Effector CD8-positive, alpha-beta T cell (primary cell): ENCODE measurements around the gene ASPSCR1.
"Not testable (repeated sequence)": the region's sequence is repeated elsewhere in the genome, so short reads cannot be mapped to it uniquely, and the experiment has no call there.

Experiments used
- DNase-seq: peaks from one replicate; lab custom pipeline; 2025; lab: John Stamatoyannopoulos, UW

Gene ASPSCR1

GRCh38 chr17:82023447-82024241 is 46.2 kb downstream of the ASPSCR1 start:
- DNase-seq, result no peak

- DNase-seq, result no peak
These were observed 47.4 kb downstream of the ASPSCR1 start for GRCh38 chr17:82024859-82025258.

GRCh38 chr17:82025401-82026107 is 48.1 kb downstream of the ASPSCR1 start:
- DNase-seq, result no peak

GRCh38 chr17:82028246-82028645 is 50.8 kb downstream of the ASPSCR1 start:
- DNase-seq, result no peak

- no peak for DNase-seq
These were observed 51.5 kb downstream of the ASPSCR1 start for GRCh38 chr17:82028966-82029365.

GRCh38 chr17:82029391-82029790 is 52.0 kb downstream of the ASPSCR1 start:
- DNase-seq, result no peak

GRCh38 chr17:82029990-82030469 is 52.6 kb downstream of the ASPSCR1 start:
- no peak for DNase-seq

- DNase-seq, result peak; percentile 72
These were observed 53.3 kb downstream of the ASPSCR1 start for GRCh38 chr17:82030470-82031302.

- no peak for DNase-seq
These were observed 54.0 kb downstream of the ASPSCR1 start, which contains the start of gene RAC3 for GRCh38 chr17:82031303-82031884. TSS of gene RAC3 (plus strand) at chr17:82031678. CDS start at chr17:82031762, 84 bp downstream.

GRCh38 chr17:82031885-82032627 is 54.6 kb downstream of the ASPSCR1 start:
- DNase-seq, result no peak

GRCh38 chr17:82033359-82034085 is 56.1 kb downstream of the ASPSCR1 start:
- DNase-seq, result no peak

- no peak for DNase-seq
These were observed 57.1 kb downstream of the ASPSCR1 start for GRCh38 chr17:82034371-82035011.

- no peak for DNase-seq
These were observed 58.1 kb downstream of the ASPSCR1 start for GRCh38 chr17:82035488-82035887.

GRCh38 chr17:82035956-82036633 is 58.7 kb downstream of the ASPSCR1 start:
- no peak for DNase-seq

- DNase-seq, result no peak
These were observed 59.2 kb downstream of the ASPSCR1 start for GRCh38 chr17:82036634-82037091.

- DNase-seq, result peak; percentile 92
These were observed 59.9 kb downstream of the ASPSCR1 start, which contains the start of gene DCXR for GRCh38 chr17:82037092-82037888. TSS of gene DCXR (minus strand) at chr17:82037697. CDS start at chr17:82037682, 15 bp downstream.

GRCh38 chr17:82037889-82038195 is 60.4 kb downstream of the ASPSCR1 start:
- DNase-seq, result no peak

GRCh38 chr17:82038796-82039409 is 61.5 kb downstream of the ASPSCR1 start:
- DNase-seq, result not testable (repeated sequence)
